Astrocyte (in vitro differentiated cells and primary cell): ENCODE data around the gene PPIF. TPM values are rescaled to one million over a fixed set of nuclear protein-coding genes. Genes with fewer than 3 reads are reported as not detected.

Source experiments
- DNase-seq: peaks from one replicate; pipeline ENCODE4 v3.0.0-alpha.2; 2010; ENCODE audit warnings: low read depth
- FAIRE-seq: peaks from 2 replicates; lab custom pipeline; 2011; peaks lifted over from hg19 to GRCh38; lab: Jason Lieb, UNC
- H2AFZ ChIP-seq: 2 replicates; pipeline ENCODE4 v1.6.0; 2012; ENCODE audit warnings: low read depth, low read length, inconsistent platforms
- H3K27ac ChIP-seq: 2 replicates; pipeline ENCODE4 v1.5.1; 2011; ENCODE audit warnings: low read depth, low read length, inconsistent platforms
- H3K27me3 ChIP-seq: 2 replicates; pipeline ENCODE4 v1.6.0; 2011; ENCODE audit warnings: low read length, inconsistent platforms; ENCODE audit not compliant: insufficient read depth
- H3K36me3 ChIP-seq: 2 replicates; pipeline ENCODE4 v1.5.1; 2011; ENCODE audit warnings: low read length, inconsistent platforms; ENCODE audit not compliant: insufficient read depth
- H3K4me1 ChIP-seq: 2 replicates; pipeline ENCODE4 v1.5.1; 2011; ENCODE audit warnings: low read length, inconsistent platforms; ENCODE audit not compliant: insufficient read depth
- H3K4me2 ChIP-seq: 2 replicates; pipeline ENCODE4 v1.6.0; 2012; ENCODE audit warnings: low read length, inconsistent platforms
- H3K4me3 ChIP-seq: 2 replicates; pipeline ENCODE4 v1.5.1; 2011; ENCODE audit warnings: low read depth, mild to moderate bottlenecking, low read length, inconsistent platforms; ENCODE audit not compliant: insufficient read depth
- H3K79me2 ChIP-seq: 2 replicates; pipeline ENCODE4 v1.6.0; 2012; ENCODE audit warnings: mild to moderate bottlenecking, low read length, inconsistent platforms; ENCODE audit not compliant: insufficient read depth
- H3K9ac ChIP-seq: 2 replicates; pipeline ENCODE4 v1.6.0; 2012; ENCODE audit warnings: mild to moderate bottlenecking, low read length, inconsistent platforms
- H3K9me3 ChIP-seq: 2 replicates; pipeline ENCODE4 v1.5.1; 2012; ENCODE audit warnings: low read depth, mild to moderate bottlenecking, low read length, inconsistent platforms; ENCODE audit not compliant: insufficient read depth
- H4K20me1 ChIP-seq: 2 replicates; pipeline ENCODE4 v1.6.0; 2012; ENCODE audit warnings: low read length, inconsistent platforms; ENCODE audit not compliant: insufficient read depth
- H3K27ac Mint-ChIP-seq: one replicate; pipeline ENCODE4 v1.8.0; 2021; ENCODE audit warnings: mild to moderate bottlenecking, mixed read lengths; ENCODE audit not compliant: unreplicated experiment
- H3K27me3 Mint-ChIP-seq: one replicate; pipeline ENCODE4 v1.8.0; 2021; ENCODE audit warnings: low read depth, mixed read lengths; ENCODE audit not compliant: unreplicated experiment
- H3K36me3 Mint-ChIP-seq: one replicate; pipeline ENCODE4 v1.8.0; 2021; ENCODE audit warnings: low read depth, mixed read lengths; ENCODE audit not compliant: unreplicated experiment
- H3K4me1 Mint-ChIP-seq: one replicate; pipeline ENCODE4 v1.8.0; 2021; ENCODE audit warnings: low read depth, mixed read lengths; ENCODE audit not compliant: unreplicated experiment
- H3K4me3 Mint-ChIP-seq: one replicate; pipeline ENCODE4 v1.8.0; 2021; ENCODE audit warnings: mild to moderate bottlenecking, moderate library complexity, mixed read lengths; ENCODE audit not compliant: unreplicated experiment
- H3K9me3 Mint-ChIP-seq: one replicate; pipeline ENCODE4 v1.8.0; 2021; ENCODE audit warnings: mild to moderate bottlenecking, mixed read lengths; ENCODE audit not compliant: unreplicated experiment
- CTCF ChIP-seq: IDR thresholded peaks from 2 replicates; pipeline ENCODE4 v1.5.1; 2011; ENCODE audit warnings: low read depth, mild to moderate bottlenecking, inconsistent platforms, low read length, moderate library complexity; ENCODE audit not compliant: insufficient read depth
- EZH2 ChIP-seq: IDR thresholded peaks from 2 replicates; pipeline ENCODE4 v1.6.1; 2012; ENCODE audit warnings: mild to moderate bottlenecking, low read length, inconsistent platforms; ENCODE audit not compliant: insufficient read depth
- total RNA-seq: library from RNA; stranded (reverse); gene quantifications from 2 replicates; pipeline ENCODE4 v1.2.1, GENCODE V29; 2021

The PPIF gene
- total RNA-seq, 1 donor from 2014 or later: 31.7 TPM

DNA sequence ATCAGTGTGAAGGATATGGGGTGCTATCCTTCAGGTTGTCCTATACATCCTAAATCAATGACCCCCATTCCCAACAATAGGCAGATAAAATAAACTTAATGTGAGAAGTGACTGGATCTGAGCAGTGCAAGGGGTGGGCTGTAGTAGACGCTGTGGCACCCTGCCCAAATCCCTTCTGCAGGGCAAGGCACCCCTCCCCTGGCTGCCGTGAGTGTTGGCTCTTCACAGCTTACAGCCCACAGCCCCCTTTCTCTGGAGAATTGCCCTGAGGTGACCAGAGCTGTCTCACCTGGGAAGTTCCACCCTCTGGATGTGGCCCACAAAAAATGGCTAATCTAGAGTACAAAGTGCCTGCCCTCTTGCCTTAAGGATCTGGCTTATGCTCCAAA, 25.8 kb upstream of the PPIF start:
- no peak overlapping the region for H3K4me2 ChIP-seq
- H3K4me1 Mint-ChIP-seq: peaks cover 43% of the 10 kb centered on the region
- H2AFZ ChIP-seq: no peak overlapping the region
- H4K20me1 ChIP-seq: peaks cover 9% of the 10 kb centered on the region
- TF ChIP-seq CTCF (no peak), EZH2 (no peak)
- H3K9ac ChIP-seq: no peak overlapping the region
- H3K27me3 Mint-ChIP-seq: peaks cover 5% of the 10 kb centered on the region
- peaks cover 50% of the 10 kb centered on the region for H3K4me1 ChIP-seq
- H3K27me3 ChIP-seq: no peaks in the 10 kb centered on the region
- H3K36me3 Mint-ChIP-seq: no peaks in the 10 kb centered on the region
- no peaks in the 10 kb centered on the region for H3K79me2 ChIP-seq
- no peaks in the 10 kb centered on the region for H3K9me3 ChIP-seq
- H3K9me3 Mint-ChIP-seq: peaks cover 7% of the 10 kb centered on the region
- no peak overlapping the region for H3K4me3 ChIP-seq
- no peak overlapping the region for H3K27ac Mint-ChIP-seq
- DNase-seq: no peak
- no peak overlapping the region for H3K27ac ChIP-seq
- FAIRE-seq: no peak
- H3K4me3 Mint-ChIP-seq: no peak overlapping the region
- no peaks in the 10 kb centered on the region for H3K36me3 ChIP-seq

- FAIRE-seq: no peak
- H3K27me3 ChIP-seq: no peaks in the 10 kb centered on the region
- no peaks in the 10 kb centered on the region for H3K36me3 Mint-ChIP-seq
- H3K4me2 ChIP-seq: no peak overlapping the region
- H3K4me3 ChIP-seq: no peak overlapping the region
- no peak overlapping the region for H2AFZ ChIP-seq
- H3K4me1 ChIP-seq: peaks cover 46% of the 10 kb centered on the region
- H3K27ac ChIP-seq: no peak overlapping the region
- H3K4me1 Mint-ChIP-seq: peaks cover 40% of the 10 kb centered on the region
- peaks cover 7% of the 10 kb centered on the region for H3K9me3 Mint-ChIP-seq
- H3K4me3 Mint-ChIP-seq: no peak overlapping the region
- peaks cover 5% of the 10 kb centered on the region for H3K27me3 Mint-ChIP-seq
- no peak for DNase-seq
- no peaks in the 10 kb centered on the region for H3K79me2 ChIP-seq
- no peak overlapping the region for H3K27ac Mint-ChIP-seq
- no peak overlapping the region for H3K9ac ChIP-seq
- TF ChIP-seq EZH2: no peak
- no peak for TF ChIP-seq CTCF
- H4K20me1 ChIP-seq: peaks cover 5% of the 10 kb centered on the region
- H3K9me3 ChIP-seq: no peaks in the 10 kb centered on the region
- H3K36me3 ChIP-seq: no peaks in the 10 kb centered on the region
Observed at GRCh38 chr10:79321951-79322350, 25.3 kb upstream of the PPIF start.

- H2AFZ ChIP-seq: no peak overlapping the region
- H3K9ac ChIP-seq: peak overlapping the region; percentile 5
- H3K4me2 ChIP-seq: peak overlapping the region; percentile 19
- no peaks in the 10 kb centered on the region for H4K20me1 ChIP-seq
- peaks cover 36% of the 10 kb centered on the region for H3K4me1 ChIP-seq
- Mint-ChIP-seq H3K27ac (peak overlapping the region; percentile 9), H3K27me3 (peaks cover 8% of the 10 kb centered on the region), H3K36me3 (no peaks in the 10 kb centered on the region), H3K9me3 (peaks cover 7% of the 10 kb centered on the region), H3K4me1 (peaks cover 31% of the 10 kb centered on the region), H3K4me3 (no peak overlapping the region)
- no peaks in the 10 kb centered on the region for H3K9me3 ChIP-seq
- no peak for TF ChIP-seq CTCF
- no peak for TF ChIP-seq EZH2
- peak; percentile 87 for DNase-seq
- H3K79me2 ChIP-seq: no peaks in the 10 kb centered on the region
- H3K4me3 ChIP-seq: no peak overlapping the region
- FAIRE-seq: no peak
- H3K27me3 ChIP-seq: no peaks in the 10 kb centered on the region
- H3K36me3 ChIP-seq: no peaks in the 10 kb centered on the region
- peak overlapping the region; percentile 5 for H3K27ac ChIP-seq
Observed at GRCh38 chr10:79322616-79323543, 24.4 kb upstream of the PPIF start.
